Transverse colon (tissue), 4 donors: ENCODE measurements around the gene SPOCK3. TPM values are rescaled to one million over a fixed set of nuclear protein-coding genes. Genes with fewer than 3 reads are reported as not detected.

Experiments used
- DNase-seq: peaks from one replicate; pipeline ENCODE4 v3.0.0-alpha.2; 2019
- H3K27ac ChIP-seq, 4 donors: fragments of 200-600 bp; sonication (generic); 2 replicates each; pipeline ENCODE4 v1.5.1; 2016 to 2018; ENCODE audit warnings: inconsistent platforms in 4 of 4
- H3K27me3 ChIP-seq: fragments of 200-600 bp; sonication (generic); 2 replicates; pipeline ENCODE4 v1.5.1; 2017; ENCODE audit warnings: inconsistent platforms
- H3K36me3 ChIP-seq, 4 donors: fragments of 200-600 bp; sonication (generic); 2 replicates each; pipeline ENCODE4 v1.5.1; 2017 to 2019; ENCODE audit warnings: inconsistent platforms in 4 of 4
- H3K4me1 ChIP-seq, 4 donors: fragments of 200-600 bp; sonication (generic); 2 replicates each; pipeline ENCODE4 v1.5.1; 2017 to 2020; ENCODE audit warnings: inconsistent platforms in 4 of 4
- H3K4me3 ChIP-seq, 4 donors: fragments of 200-600 bp; sonication (generic); 1 replicate in 1 of 4; 2 replicates in 3 of 4; pipeline versions ENCODE4 v1.5.1 to v1.6.1; 2017 to 2019; ENCODE audit warnings: inconsistent platforms in 4 of 4
- H3K9me3 ChIP-seq, 2 donors: fragments of 200-600 bp; sonication (generic); 2 replicates each; pipeline ENCODE4 v1.5.1; 2017 to 2019; ENCODE audit warnings: inconsistent platforms in 2 of 2
- CTCF ChIP-seq, 5 experiments: fragments of 200-600 bp in 3 of 5; fragments of 450-650 bp in 2 of 5; sonication (generic) in 3 of 5; IDR thresholded peaks; 1 replicate in 2 of 5; 2 replicates in 3 of 5; pipeline ENCODE4 v1.5.1; 2016 to 2017; ENCODE audit warnings: antibody characterized with exemption in 5 of 5, inconsistent platforms in 3 of 5, mild to moderate bottlenecking in 2 of 5, moderate library complexity in 1 of 5
- EP300 ChIP-seq: sonication (generic); formaldehyde crosslinking; IDR thresholded peaks from one replicate; pipeline ENCODE4 v1.6.1; 2017; ENCODE audit warnings: antibody characterized with exemption, low read depth
- POLR2A ChIP-seq: fragments of 450-650 bp; IDR thresholded peaks from one replicate; pipeline ENCODE4 v1.6.1; 2016; ENCODE audit warnings: antibody characterized with exemption, mild to moderate bottlenecking, moderate library complexity
- POLR2AphosphoS5 ChIP-seq, 3 donors: sonication (generic); formaldehyde crosslinking; IDR thresholded peaks; one replicate each; pipeline ENCODE4 v1.6.1; 2016; ENCODE audit warnings: antibody characterized with exemption in 3 of 3
- WGBS, 2 donors: methylation state at CpG; one replicate each; pipeline ENCODE4 v1.1.5; 2018; ENCODE audit warnings: low coverage in 1 of 2; 5-methylcytosine and 5-hydroxymethylcytosine counted together
- in situ Hi-C, 4 donors: fragments of 200-750 bp; cut with MboI; loops; one replicate each; pipeline versions ENCODE4 v1.15.0 to v1.15.1; 2017; ENCODE audit warnings: low sequenced_read_pairs in 3 of 4, low pct_ligation_motif_present in 1 of 4, low pct_unique_long_range_greater_than_20kb in 1 of 4
- intact Hi-C: fragments of 100-400 bp; cut with DNase I; formaldehyde crosslinking; loops from one replicate; pipeline ENCODE4 v1.15.1; 2023; ENCODE audit warnings: low total_unique reads
- total RNA-seq, 4 donors: library from RNA; depleted of rRNA; stranded (reverse); fragments of >200 nt; gene quantifications; one replicate each; pipeline ENCODE4 v1.1.0, GENCODE V29; 2016

SPOCK3 gene
- total RNA-seq, 4 donors from 2014 or later: 0.27 to 0.64 TPM; not detected in 2

- DNase-seq: no peak
- Histone ChIP-seq H3K27me3 (no peaks in the 10 kb centered on the region), H3K36me3 (no peaks in the 10 kb centered on the region), H3K27ac (no peak overlapping the region), H3K4me3 (no peak overlapping the region), H3K9me3 (no peaks in the 10 kb centered on the region), H3K4me1 (no peaks in the 10 kb centered on the region)
- intact Hi-C loops (no loop called here), in situ Hi-C loops (no loop called here)
- WGBS, 2 donors: 66 to 69% methylated on average over 3 of the region's 3 CpGs
- TF ChIP-seq CTCF (IDR thresholded peaks at IDR 0.05) (no peak), POLR2A (no peak), POLR2AphosphoS5 (IDR thresholded peaks at IDR 0.05) (no peak), EP300 (no peak)
These were observed 201.4 kb downstream of the SPOCK3 start for GRCh38 chr4:167032871-167033270.

DNA sequence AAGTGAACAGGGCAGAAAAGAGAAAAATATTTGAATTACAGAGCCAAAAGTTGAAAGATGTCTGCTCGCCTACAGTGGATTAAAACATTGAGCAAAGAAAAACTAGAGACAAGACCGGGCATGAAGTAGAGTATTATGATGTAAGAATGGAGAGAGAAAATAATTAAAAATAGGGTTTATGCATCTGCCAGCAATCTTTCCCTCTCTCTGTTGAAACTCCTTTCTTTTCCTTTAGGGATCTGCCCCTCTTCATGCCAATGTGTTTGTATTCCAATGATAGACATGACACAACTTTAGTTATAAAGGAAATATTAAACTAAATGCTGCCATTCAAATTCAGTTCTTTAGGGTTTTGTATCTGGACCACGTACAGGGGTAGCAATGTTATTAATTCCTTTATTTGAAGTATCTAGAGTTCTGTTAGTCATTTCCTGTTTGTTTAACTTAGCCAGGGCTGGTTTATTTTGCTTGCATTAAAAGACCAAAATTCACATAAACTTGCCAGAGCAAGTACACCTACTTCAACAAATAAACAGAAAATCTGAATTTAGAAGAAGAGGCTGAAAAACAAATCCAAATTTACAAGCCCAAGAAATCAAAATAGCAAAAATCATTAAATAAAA lies 202.6 kb downstream of the SPOCK3 start:
- intact Hi-C loops (no loop called here), in situ Hi-C loops (no loop called here)
- 60 to 62% methylated on average over 3 of the region's 3 CpGs for WGBS, 2 donors

DNA sequence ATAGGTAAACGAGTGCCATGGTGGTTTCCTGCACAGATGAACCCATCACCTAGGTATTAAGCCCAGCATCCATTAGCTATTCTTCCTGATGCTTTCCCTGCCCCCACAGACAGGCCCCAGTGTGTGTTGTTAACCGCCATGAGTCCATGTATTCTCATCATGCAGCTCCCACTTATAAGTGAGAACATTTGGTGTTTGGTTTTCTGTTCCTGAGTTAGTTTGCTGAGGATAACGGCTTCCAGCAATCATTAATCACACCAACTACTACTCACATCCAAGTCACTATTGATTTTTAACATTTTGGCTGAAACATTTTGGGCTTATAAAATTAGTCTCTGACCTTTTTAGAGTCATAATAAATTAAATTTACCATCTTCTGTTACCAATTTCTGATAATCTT lies 205.3 kb downstream of the SPOCK3 start:
- Histone ChIP-seq H3K36me3 (no peaks in the 10 kb centered on the region), H3K4me3 (no peak overlapping the region), H3K27me3 (no peaks in the 10 kb centered on the region), H3K9me3 (no peaks in the 10 kb centered on the region), H3K27ac (no peak overlapping the region), H3K4me1 (no peaks in the 10 kb centered on the region)
- TF ChIP-seq POLR2A: no peak
- TF ChIP-seq CTCF (IDR thresholded peaks at IDR 0.05): no peak
- TF ChIP-seq EP300: no peak
- no peak for TF ChIP-seq POLR2AphosphoS5 (IDR thresholded peaks at IDR 0.05)
- intact Hi-C loops: loop anchor here (10.0 kb wide), 1 partner anchor 1046 kb away; no protein-coding TSS in a partner anchor
- no peak for DNase-seq
- 40 to 72% methylated on average over 1 to 3 of the region's 3 CpGs for WGBS, 2 donors
- in situ Hi-C loops: no loop called here

More for the DNA sequence above, 202.6 kb downstream of the SPOCK3 start:
- Histone ChIP-seq H3K27me3 (no peaks in the 10 kb centered on the region), H3K36me3 (no peaks in the 10 kb centered on the region), H3K9me3 (no peaks in the 10 kb centered on the region), H3K4me1 (no peaks in the 10 kb centered on the region), H3K4me3 (no peak overlapping the region), H3K27ac (no peak overlapping the region)
- TF ChIP-seq POLR2A (no peak), CTCF (IDR thresholded peaks at IDR 0.05) (no peak), POLR2AphosphoS5 (IDR thresholded peaks at IDR 0.05) (no peak), EP300 (no peak)
- no peak for DNase-seq

DNA sequence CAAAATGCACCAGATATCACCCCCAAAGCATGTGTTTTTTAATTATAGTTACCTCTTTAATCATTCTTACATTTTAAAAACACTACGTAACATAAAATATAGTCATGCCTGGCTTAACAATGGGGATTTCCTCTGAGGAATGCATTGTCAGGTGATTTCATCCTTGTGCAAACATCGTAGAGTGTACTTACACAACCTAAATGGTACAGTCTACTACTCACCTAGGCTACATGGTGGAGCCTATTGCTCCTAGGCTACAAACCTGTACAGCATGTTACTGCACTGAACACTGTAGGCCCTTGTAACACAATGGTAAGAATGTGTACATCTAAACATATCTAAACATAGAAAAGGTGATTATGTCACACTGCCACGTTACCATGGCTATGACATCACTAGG lies 208.6 kb downstream of the SPOCK3 start:
- H3K9me3 ChIP-seq: no peaks in the 10 kb centered on the region
- H3K4me3 ChIP-seq: no peak overlapping the region
- no peaks in the 10 kb centered on the region for H3K27me3 ChIP-seq
- DNase-seq: no peak
- intact Hi-C loops (loop anchor here (10.0 kb wide), 1 partner anchor 1049 kb away; no protein-coding TSS in a partner anchor), in situ Hi-C loops (no loop called here)
- TF ChIP-seq POLR2AphosphoS5 (IDR thresholded peaks at IDR 0.05) (no peak), CTCF (IDR thresholded peaks at IDR 0.05) (no peak), EP300 (no peak), POLR2A (no peak)
- H3K27ac ChIP-seq: no peak overlapping the region
- WGBS, 2 donors: 55 to 62% methylated on average over 3 of the region's 3 CpGs
- H3K4me1 ChIP-seq: no peaks in the 10 kb centered on the region
- no peaks in the 10 kb centered on the region for H3K36me3 ChIP-seq
